RWPE1 (cell line): ENCODE data around the gene LAMTOR3.

ENCODE experiments used
- CTCF ChIA-PET: fragments of 350-600 bp; sonication (Branson Sonifier 250); formaldehyde crosslinking; extraction: SDS; loops from one replicate; lab custom pipeline; 2021; lab: Yijun Ruan, JAX
- POLR2A ChIA-PET: fragments of 400-600 bp; formaldehyde crosslinking; extraction: SDS; loops from one replicate; lab custom pipeline; 2020; ENCODE audit warnings: antibody characterized with exemption; ENCODE audit not compliant: low non-redundant PET; lab: Yijun Ruan, JAX
- DNase-seq: peaks from one replicate; pipeline ENCODE4 v3.0.0; 2012; ENCODE audit warnings: low spot score
- H3K27ac ChIP-seq: fragments of 450-650 bp; 2 replicates; pipeline ENCODE4 v1.5.1; 2017
- CTCF ChIP-seq: fragments of 450-650 bp; conservative IDR thresholded peaks from 2 replicates; pipeline ENCODE4 v1.5.1; 2017; ENCODE audit warnings: low read depth, mild to moderate bottlenecking

LAMTOR3 gene

GRCh38 chr4:99876946-99877345, 17.3 kb downstream of the LAMTOR3 start:
- TF ChIP-seq CTCF, result no peak
- ChIA-PET CTCF (no interaction called here), POLR2A (no interaction called here)
- no peak overlapping the region for H3K27ac ChIP-seq
- DNase-seq, result no peak

- TF ChIP-seq CTCF, result no peak
Observed at GRCh38 chr4:99875071-99875470, 19.2 kb downstream of the LAMTOR3 start.

GRCh38 chr4:99872570-99872969, 21.7 kb downstream of the LAMTOR3 start:
- H3K27ac ChIP-seq, result no peak overlapping the region
- DNase-seq, result no peak
- ChIA-PET CTCF (no interaction called here), POLR2A (no interaction called here)
- TF ChIP-seq CTCF, result no peak

More at GRCh38 chr4:99875071-99875470, 19.2 kb downstream of the LAMTOR3 start:
- H3K27ac ChIP-seq, result no peak overlapping the region
- POLR2A ChIA-PET, result no interaction called here
- CTCF ChIA-PET, result interaction anchor here (0.6 kb wide), 1 partner anchor 336 kb away, joined by 6 read pairs; no protein-coding TSS in a partner anchor
- no peak for DNase-seq

- DNase-seq, result no peak
- ChIA-PET CTCF (interaction anchor here (0.6 kb wide), 1 partner anchor 11 kb away, joined by 5 read pairs; no protein-coding TSS in a partner anchor), POLR2A (no interaction called here)
- no peak for TF ChIP-seq CTCF
- no peak overlapping the region for H3K27ac ChIP-seq
Observed at GRCh38 chr4:99868126-99868596, 26.1 kb downstream of the LAMTOR3 start.

- no peak overlapping the region for H3K27ac ChIP-seq
- ChIA-PET CTCF (interaction anchor here (0.7 kb wide), 2 partner anchors 159 to 1013 kb away, joined by 4 to 5 read pairs; no protein-coding TSS in a partner anchor), POLR2A (no interaction called here)
- no peak for TF ChIP-seq CTCF
- DNase-seq, result no peak
Observed at GRCh38 chr4:99863804-99864203, 30.4 kb downstream of the LAMTOR3 start.

GRCh38 chr4:99861120-99861905, 32.9 kb downstream of the LAMTOR3 start:
- DNase-seq, result no peak

More at GRCh38 chr4:99861120-99861905, 32.9 kb downstream of the LAMTOR3 start:
- H3K27ac ChIP-seq, result no peak overlapping the region
- no peak for TF ChIP-seq CTCF
- POLR2A ChIA-PET, result no interaction called here
- CTCF ChIA-PET, result interaction anchor here (0.7 to 0.9 kb wide), 2 partner anchors 9 to 14 kb away, joined by 3 read pairs; no protein-coding TSS in a partner anchor
